GM21515 (cell line): ENCODE measurements around the gene METTL16.
"Not testable (repeated sequence)": the region's sequence is repeated elsewhere in the genome, so short reads cannot be mapped to it uniquely, and the experiment has no call there.

ENCODE experiments used
- ATAC-seq: cut with Tn5 transposase; IDR thresholded peaks from one replicate; pipeline ENCODE4 v1.9.1; 2021; ENCODE audit not compliant: unreplicated experiment

The METTL16 gene

DNA sequence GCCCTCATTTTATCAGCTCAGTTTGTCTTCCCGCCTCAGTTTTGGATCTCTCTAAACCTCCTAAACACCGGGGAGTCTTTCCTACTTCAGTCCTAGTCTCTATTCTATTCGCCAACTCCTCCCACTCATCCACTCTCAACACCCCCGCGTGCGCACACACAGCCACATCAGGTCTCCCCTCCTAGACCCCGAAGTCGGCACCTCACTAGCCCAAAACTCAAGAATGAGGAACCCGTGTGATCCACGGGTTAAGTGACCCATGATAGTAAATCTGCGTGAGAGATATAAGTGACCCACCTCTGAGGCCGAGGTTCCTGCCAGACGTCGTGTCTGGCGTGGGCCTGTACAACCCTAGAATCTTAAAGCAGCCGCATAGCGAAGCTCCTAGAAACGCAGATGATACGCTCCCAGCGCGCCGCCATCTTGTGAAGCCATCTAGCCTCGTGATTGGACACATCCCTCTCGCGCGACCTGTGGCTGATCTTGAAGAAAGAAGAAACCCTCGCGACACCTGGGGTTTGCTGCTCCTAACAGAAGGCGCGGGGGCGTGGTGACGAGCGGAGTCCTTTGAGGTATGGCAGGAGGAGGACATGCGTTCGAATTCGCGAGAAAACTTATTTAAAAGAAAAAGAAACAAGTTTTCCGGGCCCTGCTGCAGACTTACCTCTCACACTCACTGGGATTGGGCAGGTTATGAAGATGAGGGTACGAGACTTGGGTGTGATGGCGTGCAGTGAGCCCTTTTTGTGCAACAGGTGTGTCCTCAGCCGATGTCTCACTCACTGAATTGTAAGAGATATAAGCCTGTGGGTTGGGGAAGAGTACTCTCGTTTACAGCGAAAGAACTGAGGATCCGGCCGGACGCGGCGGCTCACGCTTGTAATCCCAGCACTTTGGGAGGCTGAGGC lies at the start of gene METTL16:
METTL16 (minus strand) TSS at position 427 of the 908 bp plus-strand sequence. CDS start 9,557 bp downstream, outside the sequence.
- peak; percentile 87 for ATAC-seq

GRCh38 chr17:2560658-2561057 lies 49.0 kb upstream of the METTL16 start:
- ATAC-seq, result no peak

DNA sequence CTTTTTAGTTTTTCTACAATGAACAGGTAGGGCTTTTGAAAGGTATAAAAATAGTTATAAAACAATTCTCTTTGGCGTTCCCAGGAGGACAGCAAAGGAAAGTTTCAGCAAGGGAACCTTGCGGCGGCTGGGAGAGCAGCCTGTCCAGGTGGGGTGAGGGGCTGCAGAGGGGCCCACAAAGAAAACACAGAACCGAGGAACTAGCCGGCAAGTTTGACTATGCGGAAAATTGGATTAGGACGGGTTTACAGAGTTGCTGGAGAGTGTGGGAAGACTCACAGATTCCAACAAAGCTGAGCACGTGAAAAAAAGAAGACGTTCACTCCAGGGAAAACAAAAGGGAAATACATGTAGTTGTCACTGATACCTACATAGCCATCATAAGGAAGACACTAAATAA lies 40.2 kb upstream of the METTL16 start:
- ATAC-seq, result no peak

DNA sequence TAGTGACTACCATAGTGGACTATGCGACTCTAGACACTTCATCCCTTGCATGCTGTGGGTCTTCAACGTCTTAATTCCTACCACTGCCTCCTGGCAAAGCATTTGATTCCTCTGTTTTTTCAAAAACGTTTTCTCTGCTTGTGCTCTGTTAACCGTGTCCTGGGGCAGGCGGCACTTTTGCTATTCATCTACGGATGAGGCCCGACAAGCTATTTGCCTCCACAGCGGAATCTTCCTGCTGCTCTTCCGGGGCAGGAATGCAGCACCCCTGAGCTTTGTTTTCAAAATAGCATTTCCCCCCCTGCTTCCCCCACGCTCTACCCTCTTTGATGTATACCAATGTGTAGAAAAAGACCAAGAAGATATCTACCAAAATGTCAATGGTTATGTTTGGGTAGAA lies 39.8 kb upstream of the METTL16 start:
- no peak for ATAC-seq

DNA sequence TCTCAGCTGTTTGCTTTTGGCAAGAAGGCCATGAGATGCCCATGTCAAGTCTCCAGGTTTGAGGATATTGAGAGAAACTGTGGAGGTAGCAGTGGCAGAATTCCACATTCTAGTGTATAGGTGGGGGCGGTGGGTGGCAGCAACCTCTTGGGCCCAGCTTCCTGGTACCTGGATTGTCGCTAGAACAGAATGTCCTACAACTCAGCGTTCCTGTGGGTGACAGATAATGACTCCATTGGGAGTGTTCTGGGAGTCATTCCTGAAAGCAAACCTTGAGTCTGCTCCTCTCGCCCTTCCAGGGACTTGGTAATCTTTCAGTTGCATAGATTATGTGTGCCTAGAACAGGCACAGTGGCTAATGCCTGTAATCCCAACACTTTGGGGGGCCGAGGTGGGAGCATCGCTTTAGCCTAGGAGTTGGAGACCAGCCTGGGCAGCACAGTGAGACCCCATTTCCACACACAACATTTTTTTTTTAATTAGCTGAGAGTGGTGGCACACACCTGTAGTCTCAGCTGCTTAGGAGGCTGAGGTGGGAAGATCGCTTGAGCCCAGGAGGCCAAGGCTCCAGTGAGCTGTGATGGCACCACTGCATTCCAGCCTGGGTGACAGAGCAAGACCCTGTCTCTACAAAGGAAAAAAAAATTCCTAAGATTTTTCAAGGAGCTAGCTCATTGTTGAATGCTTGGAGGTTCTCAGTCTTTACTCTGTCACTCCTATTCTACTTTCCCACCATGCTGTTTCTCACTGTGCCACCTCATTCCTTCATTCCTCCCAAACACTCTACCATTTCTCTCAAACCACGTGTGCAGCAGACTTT lies 37.9 kb upstream of the METTL16 start:
- no peak for ATAC-seq

GRCh38 chr17:2548026-2548425 lies 36.3 kb upstream of the METTL16 start:
- not testable (repeated sequence) for ATAC-seq

DNA sequence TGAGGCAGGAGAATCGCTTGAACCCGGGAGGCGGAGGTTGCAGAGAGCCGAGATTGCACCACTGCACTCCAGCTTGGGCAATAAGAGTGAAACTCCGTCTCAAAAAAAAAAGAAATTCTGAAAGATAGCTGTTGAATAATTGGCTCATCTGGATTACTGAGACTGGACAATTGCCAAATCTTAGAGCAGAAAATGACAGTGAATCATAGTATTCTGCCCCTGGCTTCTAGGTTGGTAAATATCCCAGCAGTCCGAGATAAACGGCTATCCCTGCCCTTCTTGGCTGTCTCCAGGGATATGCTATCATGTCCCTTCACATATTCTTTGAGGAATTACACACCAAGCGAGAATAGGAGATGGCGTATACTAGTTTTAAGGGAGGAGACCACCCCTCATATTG lies 35.5 kb upstream of the METTL16 start:
- ATAC-seq, result no peak

DNA sequence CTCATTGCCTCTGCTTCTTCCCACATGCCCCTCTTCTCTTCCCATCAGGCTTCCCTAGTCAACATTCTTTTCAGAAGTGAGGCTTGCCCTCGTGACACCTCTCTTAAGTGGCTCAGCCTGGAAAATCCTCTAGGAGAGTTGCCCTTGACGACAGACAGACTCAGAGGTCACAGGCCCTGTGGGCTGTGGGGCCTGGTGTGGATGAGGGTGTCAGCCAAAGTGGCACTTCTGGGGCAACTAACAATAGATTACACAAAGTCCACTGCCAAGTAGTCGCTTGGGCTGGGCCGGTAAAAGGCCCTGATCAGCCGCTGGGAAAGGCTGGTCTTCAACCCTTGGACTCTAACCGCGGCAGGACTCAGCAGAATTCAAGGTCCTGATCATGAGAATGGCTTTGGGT lies 33.7 kb upstream of the METTL16 start:
- no peak for ATAC-seq

DNA sequence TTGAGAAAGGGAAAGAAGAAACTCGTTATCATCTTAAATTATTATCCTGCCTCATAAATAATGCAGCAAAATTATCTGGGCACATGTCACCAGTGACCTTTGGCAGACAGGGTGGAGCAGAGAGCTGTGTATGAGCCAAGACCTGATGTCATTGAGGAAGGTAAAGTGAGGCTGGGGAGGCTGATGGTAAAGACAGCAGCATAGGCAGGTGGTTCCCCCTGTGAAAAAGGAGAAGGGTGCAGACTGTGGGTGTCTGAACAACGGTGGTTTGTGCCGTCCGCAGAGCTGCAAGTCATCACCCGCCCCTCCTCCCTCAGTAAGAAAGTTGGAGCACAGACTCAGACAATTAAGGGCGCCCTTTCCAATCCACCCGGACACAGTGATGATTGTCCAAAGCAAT lies 30.8 kb upstream of the METTL16 start:
- ATAC-seq, result no peak

DNA sequence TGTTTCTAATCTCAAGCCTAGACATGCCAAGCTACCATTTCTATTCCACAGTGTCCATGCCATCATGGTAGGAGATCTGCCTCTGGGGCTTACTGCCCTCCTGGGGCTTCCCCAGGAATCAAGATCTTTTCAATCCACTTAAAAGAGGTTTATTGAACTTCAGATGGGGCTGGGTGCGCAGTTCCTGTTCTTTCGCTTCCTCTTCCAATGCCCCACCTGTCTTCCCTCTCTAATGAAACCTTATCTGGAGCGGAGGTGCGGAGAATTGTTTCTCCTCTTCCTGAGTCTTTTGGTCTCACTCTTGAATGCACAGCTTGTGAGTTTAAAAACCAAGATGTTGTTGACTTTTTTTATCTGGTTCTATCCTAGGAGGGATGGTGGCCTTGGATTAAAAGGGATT lies 30.4 kb upstream of the METTL16 start:
- ATAC-seq, result no peak

GRCh38 chr17:2537579-2537978 lies 25.9 kb upstream of the METTL16 start:
- ATAC-seq, result not testable (repeated sequence)

GRCh38 chr17:2532146-2532720 lies 20.5 kb upstream of the METTL16 start:
- no peak for ATAC-seq

- ATAC-seq, result not testable (repeated sequence)
Measured at GRCh38 chr17:2531243-2531954, 19.7 kb upstream of the METTL16 start.

DNA sequence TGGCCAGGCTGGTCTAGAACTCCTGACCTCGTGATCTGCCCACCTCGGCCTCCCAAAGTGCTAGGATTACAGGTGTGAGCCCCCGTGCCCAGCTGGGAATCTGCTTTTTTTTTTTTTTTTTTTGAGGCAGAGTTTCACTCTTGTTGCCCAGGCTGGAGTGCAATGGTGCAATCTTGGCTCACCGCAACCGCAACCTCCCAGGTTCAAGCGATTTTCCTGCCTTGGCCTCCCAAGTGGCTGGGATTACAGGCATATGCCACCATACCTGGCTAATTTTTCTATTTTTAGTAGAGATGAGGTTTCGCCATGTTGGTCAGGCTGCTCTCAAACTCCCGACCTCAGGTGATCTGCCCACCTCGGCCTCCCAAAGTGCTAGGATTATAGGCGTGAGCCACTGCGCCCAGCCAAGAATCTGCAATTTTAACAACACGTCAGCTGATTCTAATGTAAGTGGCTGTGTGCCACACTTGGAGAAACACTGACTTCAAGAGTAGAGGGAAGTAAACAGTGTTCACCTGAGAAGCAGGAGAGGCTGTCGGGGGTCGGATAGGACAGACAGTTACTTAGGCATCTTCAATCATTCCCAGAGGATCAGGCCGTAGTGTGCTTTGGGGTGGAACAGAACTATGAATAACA lies 10.2 kb upstream of the METTL16 start:
- not testable (repeated sequence) for ATAC-seq

GRCh38 chr17:2521257-2521656 lies 9.6 kb upstream of the METTL16 start:
- no peak for ATAC-seq

DNA sequence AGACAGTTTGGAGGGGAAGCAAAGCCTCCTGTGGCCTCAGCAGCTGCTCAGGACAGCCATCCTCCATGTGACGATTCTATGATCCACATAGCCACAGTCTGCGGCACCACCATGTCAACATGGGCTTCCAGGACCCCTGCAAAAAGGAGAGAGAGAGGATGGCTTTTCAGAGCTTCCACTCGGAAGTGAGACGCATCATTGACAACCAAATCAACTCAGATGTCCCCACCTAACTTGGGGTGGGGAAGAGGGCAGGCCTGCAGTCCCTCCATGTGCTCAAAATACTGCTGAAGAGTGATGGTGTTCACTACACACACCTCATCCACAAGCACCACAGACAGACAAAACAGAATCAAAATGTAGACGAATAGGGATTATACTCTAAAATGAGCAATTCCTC lies 5.9 kb upstream of the METTL16 start:
- ATAC-seq, result no peak

- no peak for ATAC-seq
Measured at GRCh38 chr17:2511138-2511461, 588 bp downstream of the METTL16 start.

GRCh38 chr17:2510559-2510958 lies 1.1 kb downstream of the METTL16 start:
- no peak for ATAC-seq

GRCh38 chr17:2508035-2508434 lies 3.7 kb downstream of the METTL16 start:
- no peak for ATAC-seq

DNA sequence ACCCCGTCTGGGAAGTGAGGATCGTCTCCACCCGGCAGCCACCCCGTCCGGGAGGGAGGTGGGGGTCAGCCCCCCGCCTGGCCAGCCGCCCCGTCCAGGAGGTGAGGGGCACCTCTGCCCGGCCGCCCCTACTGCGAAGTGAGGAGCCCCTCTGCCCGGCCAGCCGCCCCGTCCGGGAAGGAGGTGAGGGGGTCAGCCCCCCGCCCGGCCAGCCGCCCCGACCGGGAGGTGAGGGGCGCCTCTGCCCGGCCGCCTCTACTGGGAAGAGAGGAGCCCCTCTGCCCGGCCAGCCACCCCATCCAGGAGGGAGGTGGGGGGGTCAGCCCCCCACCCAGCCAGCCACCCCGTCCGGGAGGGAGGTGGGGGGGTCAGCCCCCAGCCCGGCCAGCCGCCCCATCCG lies 4.7 kb downstream of the METTL16 start:
- not testable (repeated sequence) for ATAC-seq

GRCh38 chr17:2503627-2504026 lies 8.1 kb downstream of the METTL16 start:
- ATAC-seq, result no peak
